Ascending aorta (tissue), 2 donors: Measurements from ENCODE around the gene DENND10. TPM values are rescaled to one million over a fixed set of nuclear protein-coding genes. Genes with fewer than 3 reads are reported as not detected.

Experiments
- DNase-seq, 2 donors: peaks; one replicate each; pipeline ENCODE4 v3.0.0-alpha.2; 2019; ENCODE audit warnings: low spot score in 2 of 2
- H3K27ac ChIP-seq, 2 donors: fragments of 200-600 bp; sonication (generic); one replicate each; pipeline ENCODE4 v1.5.1; 2016 to 2017; ENCODE audit warnings: mild to moderate bottlenecking in 1 of 2
- H3K27me3 ChIP-seq: fragments of 200-600 bp; sonication (generic); one replicate; pipeline ENCODE4 v1.5.1; 2017
- H3K36me3 ChIP-seq, 2 donors: fragments of 200-600 bp; sonication (generic); one replicate each; pipeline ENCODE4 v1.5.1; 2016
- H3K4me1 ChIP-seq, 2 donors: fragments of 200-600 bp; sonication (generic); one replicate each; pipeline ENCODE4 v1.5.1; 2016 to 2017; ENCODE audit warnings: mild to moderate bottlenecking in 1 of 2
- H3K4me3 ChIP-seq, 2 donors: fragments of 200-600 bp; sonication (generic); one replicate each; pipeline ENCODE4 v1.5.1; 2016 to 2017; ENCODE audit warnings: mild to moderate bottlenecking in 1 of 2
- H3K9me3 ChIP-seq, 2 donors: fragments of 200-600 bp; sonication (generic); one replicate each; pipeline ENCODE4 v1.5.1; 2016
- CTCF ChIP-seq, 3 experiments: fragments of 200-600 bp in 2 of 3; fragments of 450-650 bp in 1 of 3; sonication (generic) in 2 of 3; IDR thresholded peaks; one replicate each; pipeline ENCODE4 v1.5.1; 2016 to 2019; ENCODE audit warnings: antibody characterized with exemption in 3 of 3, mild to moderate bottlenecking in 1 of 3, moderate library complexity in 1 of 3
- intact Hi-C: fragments of 100-400 bp; cut with DNase I; formaldehyde crosslinking; loops from one replicate; pipeline ENCODE4 v1.15.1; 2023
- total RNA-seq: library from RNA; depleted of rRNA; stranded (reverse); fragments of >200 nt; gene quantifications from one replicate; pipeline ENCODE4 v1.1.0, GENCODE V29; 2016

Gene DENND10
- total RNA-seq, 1 donor from 2014 or later: 85.1 TPM

GRCh38 chr10:119162452-119163092 is 58.7 kb downstream of the DENND10 start:
- Histone ChIP-seq H3K9me3 (no peaks in the 10 kb centered on the region), H3K4me3 (no peak overlapping the region), H3K36me3 (peaks cover 0 to 27% of the 10 kb centered on the region in 2 donors), H3K4me1 (peaks cover 6% of the 10 kb centered on the region in 2 donors), H3K27ac (no peak overlapping the region), H3K27me3 (no peaks in the 10 kb centered on the region)
- DNase-seq: no peak
- intact Hi-C loops: no loop called here
- TF ChIP-seq CTCF (IDR thresholded peaks at IDR 0.05): no peak

- intact Hi-C loops: loop anchor here (2.0 kb wide), 1 partner anchor 63 kb away; no protein-coding TSS in a partner anchor
Measured at GRCh38 chr10:119165171-119166117, 61.5 kb downstream of the DENND10 start, which contains the start of gene SFXN4. Gene SFXN4, minus strand, starts transcription at chr10:119165714. Its CDS starts 67 bp downstream, at chr10:119165647.

GRCh38 chr10:119166118-119166500 is 62.2 kb downstream of the DENND10 start:
- intact Hi-C loops: no loop called here
- peaks cover 6% of the 10 kb centered on the region in 2 donors for H3K4me1 ChIP-seq
- H3K27me3 ChIP-seq: no peaks in the 10 kb centered on the region
- peak overlapping the region; percentile 73 to 91 for H3K27ac ChIP-seq
- H3K4me3 ChIP-seq: peak overlapping the region; percentile 72 to 89
- peaks cover 28 to 38% of the 10 kb centered on the region in 2 donors for H3K36me3 ChIP-seq
- no peaks in the 10 kb centered on the region for H3K9me3 ChIP-seq
- DNase-seq: no peak
- TF ChIP-seq CTCF (IDR thresholded peaks at IDR 0.05): no peak

More at GRCh38 chr10:119165171-119166117, 61.5 kb downstream of the DENND10 start, which contains the start of gene SFXN4:
- peak; percentile 14 to 88 for DNase-seq
- Histone ChIP-seq H3K36me3 (peaks cover 21 to 32% of the 10 kb centered on the region in 2 donors), H3K27me3 (no peaks in the 10 kb centered on the region), H3K4me3 (peak within 1 kb of the TSS; percentile 72 to 89), H3K9me3 (no peaks in the 10 kb centered on the region), H3K27ac (peak within 1 kb of the TSS; percentile 73 to 91), H3K4me1 (peaks cover 6% of the 10 kb centered on the region in 2 donors)
- TF ChIP-seq CTCF (IDR thresholded peaks at IDR 0.05): no peak

- Histone ChIP-seq H3K27me3 (no peaks in the 10 kb centered on the region), H3K27ac (peak overlapping the region; percentile 73 to 91), H3K4me3 (peak overlapping the region in 1 of 2 donors; percentile 89), H3K9me3 (no peaks in the 10 kb centered on the region), H3K36me3 (peaks cover 32 to 42% of the 10 kb centered on the region in 2 donors), H3K4me1 (peaks cover 6% of the 10 kb centered on the region in 2 donors)
- no peak for TF ChIP-seq CTCF (IDR thresholded peaks at IDR 0.05)
- intact Hi-C loops: no loop called here
- DNase-seq: no peak
Measured at GRCh38 chr10:119166564-119166963, 62.7 kb downstream of the DENND10 start.

GRCh38 chr10:119167041-119167440 is 63.1 kb downstream of the DENND10 start:
- no peak overlapping the region for H3K27ac ChIP-seq
- H3K9me3 ChIP-seq: no peaks in the 10 kb centered on the region
- TF ChIP-seq CTCF (IDR thresholded peaks at IDR 0.05): no peak
- H3K27me3 ChIP-seq: no peaks in the 10 kb centered on the region
- peaks cover 37 to 47% of the 10 kb centered on the region in 2 donors for H3K36me3 ChIP-seq
- no peak overlapping the region for H3K4me3 ChIP-seq
- DNase-seq: no peak
- H3K4me1 ChIP-seq: peaks cover 6% of the 10 kb centered on the region in 2 donors
- intact Hi-C loops: no loop called here
